Measurements from ENCODE around the gene FOXN1. TPM values are rescaled to one million over a fixed set of nuclear protein-coding genes. Genes with fewer than 3 reads are reported as not detected.

Gene FOXN1
- total and polyA plus RNA-seq, 10 of the 15 experiments (the other 5 are each of a cell fraction or from before 2014, with no cell fraction given), result not detected

DNA sequence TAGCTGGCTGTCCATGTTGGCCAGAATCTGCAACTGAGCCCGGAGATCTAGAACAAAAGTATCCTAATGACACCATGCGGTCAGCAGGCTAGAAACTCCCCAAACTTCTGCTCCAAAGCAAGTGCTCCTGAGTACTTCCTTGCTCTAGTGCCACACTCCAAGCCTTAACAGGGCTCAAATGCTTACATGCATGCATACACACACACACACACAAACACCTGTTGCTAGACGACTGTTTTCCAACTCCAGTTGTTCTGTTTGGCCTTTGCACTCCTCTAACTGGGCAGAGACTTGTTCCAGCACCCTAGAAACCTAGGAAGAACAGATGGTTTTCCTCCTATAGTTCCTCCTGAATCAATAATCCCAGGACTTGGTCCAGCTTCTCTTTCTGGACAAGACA, 78.3 kb downstream of the FOXN1 start (continued):
- TF ChIP-seq, protein P1, sequence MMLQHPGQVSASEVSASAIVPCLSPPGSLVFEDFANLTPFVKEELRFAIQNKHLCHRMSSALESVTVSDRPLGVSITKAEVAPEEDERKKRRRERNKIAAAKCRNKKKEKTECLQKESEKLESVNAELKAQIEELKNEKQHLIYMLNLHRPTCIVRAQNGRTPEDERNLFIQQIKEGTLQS (IDR thresholded peaks at IDR 0.05; ENCODE audit: borderline replicate concordance, extremely low read depth, low read depth, low read length), result no peak

DNA sequence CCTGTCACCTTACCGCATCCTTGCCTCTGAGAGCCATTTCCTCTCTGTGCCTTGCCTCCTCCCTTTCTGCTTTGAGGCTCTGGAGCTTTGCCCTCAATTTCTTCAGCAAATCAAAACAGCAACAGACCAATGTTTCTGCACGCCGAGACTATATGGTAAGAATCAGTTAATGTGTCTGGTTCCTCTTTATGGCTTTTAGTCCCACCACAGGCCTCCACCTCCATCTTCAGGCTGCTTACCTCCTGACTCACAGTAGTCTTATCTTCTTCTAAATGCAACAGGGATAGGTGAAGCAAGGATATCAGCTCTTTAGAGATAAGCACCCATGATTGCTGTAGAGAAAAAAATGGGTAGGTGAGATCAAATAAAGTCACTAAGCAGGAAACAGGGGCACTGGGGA, 79.7 kb downstream of the FOXN1 start:
- DNase-seq (ENCODE audit: low read depth, low spot score), result no peak
- 96% methylated on average over 3 of the region's 3 CpGs for WGBS (ENCODE audit: insufficient coverage, insufficient replicate concordance, low lambda C conversion rate, missing lambda C conversion rate)
- H3K79me2 ChIP-seq (ENCODE audit: control insufficient read depth, insufficient read depth, low read length), result no peaks in the 10 kb centered on the region
- H3K27me3 ChIP-seq (replicated peaks in 1 of 2; ENCODE audit: control insufficient read depth in 2 of 2, insufficient read depth in 2 of 2, low read length in 1 of 2), result no peaks in the 10 kb centered on the region
- H3K9me3 ChIP-seq (replicated peaks; ENCODE audit: control insufficient read depth, insufficient read depth, low read length), result no peaks in the 10 kb centered on the region
- H2AFZ ChIP-seq (ENCODE audit: control insufficient read depth, low read depth, low read length), result no peak overlapping the region
- peaks cover 47 to 48% of the 10 kb centered on the region in 2 experiments for H3K36me3 ChIP-seq (ENCODE audit: control insufficient read depth in 2 of 2, insufficient read depth in 2 of 2, low read length in 1 of 2)
- ChIA-PET CTCF (no interaction called here), SMC1A (ENCODE audit: uncharacterized antibody, unreplicated experiment) (interaction anchor here (1.9 kb wide), 1 partner anchor 12 kb away, joined by 4 read pairs; no protein-coding TSS in a partner anchor), POLR2A (interaction anchor here (0.6 kb wide), 1 partner anchor 18 kb away, joined by 3 read pairs; no protein-coding TSS in a partner anchor), RAD21 (ENCODE audit: unreplicated experiment) (no interaction called here)
- no peak overlapping the region for H3K27ac ChIP-seq (ENCODE audit: control insufficient read depth, insufficient read depth)
- H3K9ac ChIP-seq (ENCODE audit: control insufficient read depth, insufficient read depth, low read length), result no peak overlapping the region
- in situ Hi-C loops (cut with MboI), result no loop called here
- H3K4me3 ChIP-seq, result no peak overlapping the region
- no peak overlapping the region for H3K4me2 ChIP-seq (ENCODE audit: control insufficient read depth, insufficient read depth)
- no peak for ATAC-seq
- BruUV-seq (replicated peaks), result no TSS peak
- H3K4me1 ChIP-seq (ENCODE audit: control insufficient read depth, insufficient read depth, low read length), result no peaks in the 10 kb centered on the region
- FAIRE-seq, result no peak
- intact Hi-C loops (cut with micrococcal nuclease; ENCODE audit: unreplicated experiment), result no loop called here
- H4K20me1 ChIP-seq (ENCODE audit: control insufficient read depth, insufficient read depth), result no peaks in the 10 kb centered on the region
- TF ChIP-seq IRF4 (IDR thresholded peaks at IDR 0.05; ENCODE audit: low read depth, low read length) (no peak), HCFC1 (IDR thresholded peaks at IDR 0.05; ENCODE audit: low read length) (no peak), RELA (IDR thresholded peaks at IDR 0.05; ENCODE audit: borderline replicate concordance, partially characterized antibody) (no peak), TBL1XR1 (IDR thresholded peaks at IDR 0.05; ENCODE audit: low read depth, low read length) (no peak), HDGF (IDR thresholded peaks at IDR 0.05) (no peak), TAF1 (IDR thresholded peaks at IDR 0.05; ENCODE audit: borderline replicate concordance, low read depth, low read length) (no peak), ZZZ3 (IDR thresholded peaks at IDR 0.05; ENCODE audit: control insufficient read depth, insufficient read length, low read depth) (no peak), SPI1 (IDR thresholded peaks at IDR 0.05; ENCODE audit: borderline replicate concordance, insufficient read depth, low read depth, low read length) (no peak), SRF (IDR thresholded peaks at IDR 0.05; ENCODE audit: low read depth in 2 of 2, low read length in 2 of 2) (no peak), JUNB (IDR thresholded peaks at IDR 0.05) (no peak), MEF2A (IDR thresholded peaks at IDR 0.05; ENCODE audit: insufficient read depth, low read depth, low read length) (no peak), ZNF217 (IDR thresholded peaks at IDR 0.05) (no peak), NBN (IDR thresholded peaks at IDR 0.05) (no peak)
- TF ChIP-seq, protein P2, sequence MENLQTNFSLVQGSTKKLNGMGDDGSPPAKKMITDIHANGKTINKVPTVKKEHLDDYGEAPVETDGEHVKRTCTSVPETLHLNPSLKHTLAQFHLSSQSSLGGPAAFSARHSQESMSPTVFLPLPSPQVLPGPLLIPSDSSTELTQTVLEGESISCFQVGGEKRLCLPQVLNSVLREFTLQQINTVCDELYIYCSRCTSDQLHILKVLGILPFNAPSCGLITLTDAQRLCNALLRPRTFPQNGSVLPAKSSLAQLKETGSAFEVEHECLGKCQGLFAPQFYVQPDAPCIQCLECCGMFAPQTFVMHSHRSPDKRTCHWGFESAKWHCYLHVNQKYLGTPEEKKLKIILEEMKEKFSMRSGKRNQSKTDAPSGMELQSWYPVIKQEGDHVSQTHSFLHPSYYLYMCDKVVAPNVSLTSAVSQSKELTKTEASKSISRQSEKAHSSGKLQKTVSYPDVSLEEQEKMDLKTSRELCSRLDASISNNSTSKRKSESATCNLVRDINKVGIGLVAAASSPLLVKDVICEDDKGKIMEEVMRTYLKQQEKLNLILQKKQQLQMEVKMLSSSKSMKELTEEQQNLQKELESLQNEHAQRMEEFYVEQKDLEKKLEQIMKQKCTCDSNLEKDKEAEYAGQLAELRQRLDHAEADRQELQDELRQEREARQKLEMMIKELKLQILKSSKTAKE (IDR thresholded peaks at IDR 0.05; ENCODE audit: low read depth, poor library complexity, severe bottlenecking), result no peak
- TF ChIP-seq, protein P3, sequence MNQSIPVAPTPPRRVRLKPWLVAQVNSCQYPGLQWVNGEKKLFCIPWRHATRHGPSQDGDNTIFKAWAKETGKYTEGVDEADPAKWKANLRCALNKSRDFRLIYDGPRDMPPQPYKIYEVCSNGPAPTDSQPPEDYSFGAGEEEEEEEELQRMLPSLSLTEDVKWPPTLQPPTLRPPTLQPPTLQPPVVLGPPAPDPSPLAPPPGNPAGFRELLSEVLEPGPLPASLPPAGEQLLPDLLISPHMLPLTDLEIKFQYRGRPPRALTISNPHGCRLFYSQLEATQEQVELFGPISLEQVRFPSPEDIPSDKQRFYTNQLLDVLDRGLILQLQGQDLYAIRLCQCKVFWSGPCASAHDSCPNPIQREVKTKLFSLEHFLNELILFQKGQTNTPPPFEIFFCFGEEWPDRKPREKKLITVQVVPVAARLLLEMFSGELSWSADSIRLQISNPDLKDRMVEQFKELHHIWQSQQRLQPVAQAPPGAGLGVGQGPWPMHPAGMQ (IDR thresholded peaks at IDR 0.05; ENCODE audit: borderline replicate concordance), result no peak
- TF ChIP-seq, protein P4, sequence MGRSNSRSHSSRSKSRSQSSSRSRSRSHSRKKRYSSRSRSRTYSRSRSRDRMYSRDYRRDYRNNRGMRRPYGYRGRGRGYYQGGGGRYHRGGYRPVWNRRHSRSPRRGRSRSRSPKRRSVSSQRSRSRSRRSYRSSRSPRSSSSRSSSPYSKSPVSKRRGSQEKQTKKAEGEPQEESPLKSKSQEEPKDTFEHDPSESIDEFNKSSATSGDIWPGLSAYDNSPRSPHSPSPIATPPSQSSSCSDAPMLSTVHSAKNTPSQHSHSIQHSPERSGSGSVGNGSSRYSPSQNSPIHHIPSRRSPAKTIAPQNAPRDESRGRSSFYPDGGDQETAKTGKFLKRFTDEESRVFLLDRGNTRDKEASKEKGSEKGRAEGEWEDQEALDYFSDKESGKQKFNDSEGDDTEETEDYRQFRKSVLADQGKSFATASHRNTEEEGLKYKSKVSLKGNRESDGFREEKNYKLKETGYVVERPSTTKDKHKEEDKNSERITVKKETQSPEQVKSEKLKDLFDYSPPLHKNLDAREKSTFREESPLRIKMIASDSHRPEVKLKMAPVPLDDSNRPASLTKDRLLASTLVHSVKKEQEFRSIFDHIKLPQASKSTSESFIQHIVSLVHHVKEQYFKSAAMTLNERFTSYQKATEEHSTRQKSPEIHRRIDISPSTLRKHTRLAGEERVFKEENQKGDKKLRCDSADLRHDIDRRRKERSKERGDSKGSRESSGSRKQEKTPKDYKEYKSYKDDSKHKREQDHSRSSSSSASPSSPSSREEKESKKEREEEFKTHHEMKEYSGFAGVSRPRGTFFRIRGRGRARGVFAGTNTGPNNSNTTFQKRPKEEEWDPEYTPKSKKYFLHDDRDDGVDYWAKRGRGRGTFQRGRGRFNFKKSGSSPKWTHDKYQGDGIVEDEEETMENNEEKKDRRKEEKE (IDR thresholded peaks at IDR 0.05), result no peak

Data from GM12878 (cell line).